CD4-positive, alpha-beta T cell (primary cell): Measurements from ENCODE around the gene YPEL5. TPM values are rescaled to one million over a fixed set of nuclear protein-coding genes. Genes with fewer than 3 reads are reported as not detected.

Experiments used
- ATAC-seq: fragments of 200-7000 bp; cut with Tn5 transposase; one replicate; pipeline ENCODE4 v1.10.0; 2022; ENCODE audit warnings: mild to moderate bottlenecking; ENCODE audit not compliant: poor library complexity
- CTCF ChIA-PET: fragments of 350-600 bp; sonication (Branson Sonifier 250); formaldehyde crosslinking; loops from one replicate; lab custom pipeline; 2021; ENCODE audit warnings: antibody characterized with exemption, inconsistent platforms; lab: Charles Lee
- POLR2A ChIA-PET: fragments of 350-600 bp; sonication (Branson Sonifier 250); formaldehyde crosslinking; loops from one replicate; lab custom pipeline; 2021; ENCODE audit warnings: antibody characterized with exemption, inconsistent platforms; lab: Charles Lee
- DNase-seq, 14 experiments: peaks; one replicate each; pipeline ENCODE4 v3.0.0-alpha.2; 2013 to 2020; ENCODE audit warnings: mixed read lengths in 2 of 14
- H3K27ac ChIP-seq, 2 donors: one replicate each; pipeline versions ENCODE4 v1.5.1 to v1.7.0; 2013; ENCODE audit warnings: low read length in 2 of 2, low read depth in 1 of 2, mild to moderate bottlenecking in 1 of 2
- H3K27me3 ChIP-seq, 2 experiments: 1 replicate in 1 of 2; 2 replicates in 1 of 2; pipeline versions ENCODE4 v1.6.1 to v1.7.0; 2013; ENCODE audit warnings: low read length in 2 of 2, control low read depth in 1 of 2, mild to moderate bottlenecking in 1 of 2, moderate library complexity in 1 of 2; ENCODE audit not compliant: insufficient read depth in 2 of 2, control insufficient read depth in 1 of 2
- H3K36me3 ChIP-seq: one replicate; pipeline ENCODE4 v1.6.1; 2013; ENCODE audit warnings: low read length, control low read depth; ENCODE audit not compliant: insufficient read depth
- H3K4me1 ChIP-seq: one replicate; pipeline ENCODE4 v1.6.1; 2013; ENCODE audit warnings: low read length, control low read depth; ENCODE audit not compliant: insufficient read depth
- H3K4me3 ChIP-seq: one replicate; pipeline ENCODE4 v1.5.1; 2013; ENCODE audit warnings: mild to moderate bottlenecking, low read length, moderate library complexity
- H3K9me3 ChIP-seq, 2 experiments: 1 replicate in 1 of 2; 2 replicates in 1 of 2; pipeline versions ENCODE4 v1.6.1 to v1.7.0; 2013; ENCODE audit warnings: low read length in 2 of 2, mild to moderate bottlenecking in 2 of 2, control low read depth in 1 of 2, moderate library complexity in 1 of 2; ENCODE audit not compliant: control insufficient read depth in 1 of 2, insufficient read depth in 1 of 2
- H3K27ac Mint-ChIP-seq: one replicate; pipeline ENCODE4 v1.8.0; 2020; ENCODE audit warnings: mixed read lengths
- H3K27me3 Mint-ChIP-seq: one replicate; pipeline ENCODE4 v1.8.0; 2021; ENCODE audit warnings: mixed read lengths
- H3K36me3 Mint-ChIP-seq: one replicate; pipeline ENCODE4 v1.8.0; 2021; ENCODE audit warnings: low read depth, mixed read lengths
- H3K4me1 Mint-ChIP-seq: one replicate; pipeline ENCODE4 v1.8.0; 2021; ENCODE audit warnings: low read depth, mixed read lengths
- H3K4me3 Mint-ChIP-seq: one replicate; pipeline ENCODE4 v1.8.0; 2020; ENCODE audit warnings: mild to moderate bottlenecking, mixed read lengths
- H3K9me3 Mint-ChIP-seq: one replicate; pipeline ENCODE4 v1.8.0; 2020; ENCODE audit warnings: mixed read lengths
- intact Hi-C, 2 experiments: fragments of 100-400 bp; cut with DNase I in 1 of 2; cut with micrococcal nuclease in 1 of 2; formaldehyde crosslinking; loops; one replicate each; pipeline versions ENCODE4 v1.15.1 to v1.9.0; 2023 to 2025; cut with DNase I, micrococcal nuclease
- total RNA-seq, 174 experiments: library from RNA in 2 of 174; stranded (reverse) in 2 of 174; gene quantifications; one replicate each; pipeline ENCODE4 v1.2.3 and lab custom pipeline; 2021 to 2026
- TF ChIP-seq, protein P1 (sequence below): fragments of 200-600 bp; IDR thresholded peaks from one replicate; pipeline ENCODE4 v1.8.0; 2022; ENCODE audit warnings: antibody characterized with exemption, mild to moderate bottlenecking

YPEL5 gene
- total RNA-seq, 2 experiments from 2014 or later: 932 to 972 TPM

DNA sequence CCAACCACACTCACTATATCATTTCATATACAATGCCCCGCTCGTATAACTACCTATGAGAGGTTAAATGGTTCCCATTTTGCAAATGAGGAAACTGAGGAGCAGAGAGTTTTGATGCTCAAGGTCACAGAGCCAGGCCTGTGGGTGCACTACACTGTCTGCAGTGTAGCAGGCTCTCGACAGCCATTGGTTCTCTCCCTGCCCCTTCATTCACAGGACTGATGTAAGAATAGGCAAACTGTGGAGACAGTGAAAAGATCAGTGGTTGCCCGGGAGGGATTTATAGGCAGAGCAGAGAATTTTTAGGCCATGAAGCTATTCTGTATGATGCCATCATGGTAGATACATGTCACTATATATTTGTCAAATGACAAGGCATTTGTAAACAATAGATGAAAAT is 45.5 kb downstream of the YPEL5 start:
- DNase-seq (no peak), ATAC-seq (no peak)
- Mint-ChIP-seq H3K4me3 (no peak overlapping the region), H3K4me1 (peaks cover 4% of the 10 kb centered on the region), H3K9me3 (no peaks in the 10 kb centered on the region), H3K27me3 (no peaks in the 10 kb centered on the region), H3K27ac (no peak overlapping the region), H3K36me3 (no peaks in the 10 kb centered on the region)
- POLR2A ChIA-PET: no interaction called here
- TF ChIP-seq, protein P1, sequence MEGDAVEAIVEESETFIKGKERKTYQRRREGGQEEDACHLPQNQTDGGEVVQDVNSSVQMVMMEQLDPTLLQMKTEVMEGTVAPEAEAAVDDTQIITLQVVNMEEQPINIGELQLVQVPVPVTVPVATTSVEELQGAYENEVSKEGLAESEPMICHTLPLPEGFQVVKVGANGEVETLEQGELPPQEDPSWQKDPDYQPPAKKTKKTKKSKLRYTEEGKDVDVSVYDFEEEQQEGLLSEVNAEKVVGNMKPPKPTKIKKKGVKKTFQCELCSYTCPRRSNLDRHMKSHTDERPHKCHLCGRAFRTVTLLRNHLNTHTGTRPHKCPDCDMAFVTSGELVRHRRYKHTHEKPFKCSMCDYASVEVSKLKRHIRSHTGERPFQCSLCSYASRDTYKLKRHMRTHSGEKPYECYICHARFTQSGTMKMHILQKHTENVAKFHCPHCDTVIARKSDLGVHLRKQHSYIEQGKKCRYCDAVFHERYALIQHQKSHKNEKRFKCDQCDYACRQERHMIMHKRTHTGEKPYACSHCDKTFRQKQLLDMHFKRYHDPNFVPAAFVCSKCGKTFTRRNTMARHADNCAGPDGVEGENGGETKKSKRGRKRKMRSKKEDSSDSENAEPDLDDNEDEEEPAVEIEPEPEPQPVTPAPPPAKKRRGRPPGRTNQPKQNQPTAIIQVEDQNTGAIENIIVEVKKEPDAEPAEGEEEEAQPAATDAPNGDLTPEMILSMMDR: no peak
- no peaks in the 10 kb centered on the region for H3K36me3 ChIP-seq
- no peaks in the 10 kb centered on the region for H3K4me1 ChIP-seq
- no peak overlapping the region for H3K27ac ChIP-seq
- no peaks in the 10 kb centered on the region for H3K27me3 ChIP-seq
- intact Hi-C loops: no loop called here
- H3K4me3 ChIP-seq: no peak overlapping the region
- H3K9me3 ChIP-seq: no peaks in the 10 kb centered on the region
- CTCF ChIA-PET: no interaction called here

DNA sequence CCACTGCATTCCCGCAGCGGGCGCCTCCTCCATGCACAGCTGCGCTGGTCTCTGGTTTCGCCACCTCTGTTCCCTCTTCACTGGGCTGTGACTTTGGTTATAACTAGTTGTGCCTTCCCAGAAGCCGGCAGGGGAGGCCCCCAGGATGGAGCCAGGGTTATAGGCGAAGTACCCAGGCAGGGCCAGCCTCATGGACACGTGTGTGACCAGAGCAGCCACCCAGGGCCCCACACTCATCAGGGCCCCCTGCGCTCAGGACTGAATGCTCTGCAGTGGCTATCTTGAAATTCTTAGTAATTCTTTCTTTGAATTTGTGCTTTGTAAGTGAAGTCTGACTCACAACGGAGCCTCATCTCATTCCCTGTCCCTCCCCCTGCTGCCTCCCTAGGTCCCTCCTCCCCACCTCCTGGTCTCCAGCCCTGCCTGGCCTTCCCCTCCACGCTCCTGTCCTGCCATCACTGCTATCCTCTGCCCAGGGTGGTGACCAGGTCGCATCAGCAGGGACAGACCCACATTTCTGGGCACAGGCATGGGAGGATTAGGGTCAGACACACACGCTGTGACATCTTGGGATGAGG is 46.4 kb downstream of the YPEL5 start:
- DNase-seq (no peak), ATAC-seq (no peak)
- Histone ChIP-seq H3K4me3 (no peak overlapping the region), H3K27ac (no peak overlapping the region), H3K9me3 (no peaks in the 10 kb centered on the region), H3K4me1 (no peaks in the 10 kb centered on the region), H3K27me3 (no peaks in the 10 kb centered on the region), H3K36me3 (no peaks in the 10 kb centered on the region)
- H3K9me3 Mint-ChIP-seq: no peaks in the 10 kb centered on the region
- H3K27me3 Mint-ChIP-seq: no peaks in the 10 kb centered on the region
- H3K36me3 Mint-ChIP-seq: no peaks in the 10 kb centered on the region
- intact Hi-C loops: no loop called here
- peaks cover 4% of the 10 kb centered on the region for H3K4me1 Mint-ChIP-seq
- ChIA-PET CTCF (no interaction called here), POLR2A (interaction anchor here (0.6 kb wide), 1 partner anchor 46 kb away, joined by 5 read pairs; no protein-coding TSS in a partner anchor)
- TF ChIP-seq, protein P1: no peak
- H3K4me3 Mint-ChIP-seq: no peak overlapping the region
- H3K27ac Mint-ChIP-seq: no peak overlapping the region

DNA sequence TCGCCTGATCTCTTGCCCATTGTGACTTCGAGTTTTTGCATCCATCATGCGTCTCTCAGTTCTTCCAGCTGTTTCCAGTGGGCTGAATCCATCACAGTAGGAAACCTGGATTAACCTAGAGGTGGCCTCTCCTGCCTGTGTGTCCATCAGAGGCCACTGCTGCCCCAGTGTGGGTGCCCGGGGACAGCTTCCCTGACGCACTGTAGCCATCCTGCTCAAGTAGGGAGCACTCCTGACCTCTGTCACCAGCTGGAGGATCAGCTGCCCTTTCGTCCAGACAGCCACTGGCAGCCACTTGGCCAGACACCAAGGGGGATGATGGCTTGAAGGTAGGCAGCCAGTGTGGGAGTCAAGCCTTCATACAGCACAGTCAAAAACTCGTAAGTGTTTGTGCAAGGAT is 47.6 kb downstream of the YPEL5 start:
- no peak overlapping the region for H3K27ac Mint-ChIP-seq
- no peak for ATAC-seq
- DNase-seq: no peak
- H3K36me3 Mint-ChIP-seq: no peaks in the 10 kb centered on the region
- H3K4me3 Mint-ChIP-seq: no peak overlapping the region
- H3K9me3 ChIP-seq: no peaks in the 10 kb centered on the region
- intact Hi-C loops: no loop called here
- CTCF ChIA-PET: no interaction called here
- no peaks in the 10 kb centered on the region for H3K27me3 Mint-ChIP-seq
- H3K4me1 ChIP-seq: no peaks in the 10 kb centered on the region
- POLR2A ChIA-PET: no interaction called here
- no peak overlapping the region for H3K27ac ChIP-seq
- H3K9me3 Mint-ChIP-seq: no peaks in the 10 kb centered on the region
- TF ChIP-seq, protein P1: no peak
- no peaks in the 10 kb centered on the region for H3K36me3 ChIP-seq
- H3K27me3 ChIP-seq: no peaks in the 10 kb centered on the region
- H3K4me1 Mint-ChIP-seq: peaks cover 4% of the 10 kb centered on the region
- no peak overlapping the region for H3K4me3 ChIP-seq
